GM19324 (cell line): ENCODE results near the gene PTPRG.

Experiments used
- ATAC-seq: cut with Tn5 transposase; IDR thresholded peaks from one replicate; pipeline ENCODE4 v1.9.1; 2021; ENCODE audit warnings: mild to moderate bottlenecking, moderate library complexity; ENCODE audit not compliant: unreplicated experiment, low FRiP score

PTPRG gene

GRCh38 chr3:61875046-61875844 is 313.9 kb downstream of the PTPRG start:
- ATAC-seq, result no peak

GRCh38 chr3:61875976-61876671 is 314.8 kb downstream of the PTPRG start:
- ATAC-seq, result no peak

GRCh38 chr3:61876797-61877196 is 315.4 kb downstream of the PTPRG start:
- no peak for ATAC-seq

GRCh38 chr3:61877359-61878138 is 316.2 kb downstream of the PTPRG start:
- peak; percentile 83 for ATAC-seq

GRCh38 chr3:61882253-61882652 is 320.9 kb downstream of the PTPRG start:
- no peak for ATAC-seq

GRCh38 chr3:61884794-61885193 is 323.4 kb downstream of the PTPRG start:
- no peak for ATAC-seq

- no peak for ATAC-seq
Measured at GRCh38 chr3:61885414-61885813, 324.0 kb downstream of the PTPRG start.

- no peak for ATAC-seq
Measured at GRCh38 chr3:61887206-61887605, 325.8 kb downstream of the PTPRG start.

GRCh38 chr3:61889259-61889658 is 327.9 kb downstream of the PTPRG start:
- no peak for ATAC-seq

- ATAC-seq, result no peak
Measured at GRCh38 chr3:61890167-61890566, 328.8 kb downstream of the PTPRG start.

GRCh38 chr3:61890586-61890985 is 329.2 kb downstream of the PTPRG start:
- ATAC-seq, result no peak

- no peak for ATAC-seq
Measured at GRCh38 chr3:61892891-61893290, 331.5 kb downstream of the PTPRG start.

- no peak for ATAC-seq
Measured at GRCh38 chr3:61893840-61894566, 332.6 kb downstream of the PTPRG start.

GRCh38 chr3:61894988-61895935 is 333.9 kb downstream of the PTPRG start:
- ATAC-seq, result peak; percentile 93

GRCh38 chr3:61896251-61896650 is 334.9 kb downstream of the PTPRG start:
- no peak for ATAC-seq

GRCh38 chr3:61897848-61898247 is 336.5 kb downstream of the PTPRG start:
- no peak for ATAC-seq

GRCh38 chr3:61899700-61900462 is 338.5 kb downstream of the PTPRG start:
- no peak for ATAC-seq

- no peak for ATAC-seq
Measured at GRCh38 chr3:61901496-61901895, 340.1 kb downstream of the PTPRG start.

GRCh38 chr3:61901986-61902385 is 340.6 kb downstream of the PTPRG start:
- no peak for ATAC-seq
